ENCODE data around the gene RBM4B. TPM values are rescaled to one million over a fixed set of nuclear protein-coding genes. Genes with fewer than 3 reads are reported as not detected.

RBM4B gene
- total and polyA plus RNA-seq, 4 donors: 7.1 to 13.8 (median 10.6) TPM

- Histone ChIP-seq H3K27ac (ENCODE audit: low read depth in 1 of 2, low read length in 2 of 2) (no peak overlapping the region), H3K9ac (ENCODE audit: low read depth in 1 of 2, low read length in 2 of 2) (no peak overlapping the region), H3K4me1 (ENCODE audit: control insufficient read depth in 4 of 4, insufficient read depth in 4 of 4, low read length in 3 of 4) (no peaks in the 10 kb centered on the region), H3K36me3 (ENCODE audit: control insufficient read depth in 4 of 4, insufficient read depth in 3 of 4, low read depth in 1 of 4, low read length in 3 of 4) (peaks cover 11 to 77% (median 32%) of the 10 kb centered on the region in 4 donors), H3K4me3 (ENCODE audit: low read depth in 1 of 3, low read length in 3 of 3) (no peak overlapping the region), H3K9me3 (ENCODE audit: control insufficient read depth in 4 of 4, low read length in 3 of 4) (no peaks in the 10 kb centered on the region), H3K27me3 (ENCODE audit: control insufficient read depth in 4 of 4, insufficient read depth in 4 of 4, low read length in 3 of 4) (no peaks in the 10 kb centered on the region)
- WGBS: 90% methylated on average over 13 of the region's 13 CpGs
- TF ChIP-seq HNF4G (IDR thresholded peaks at IDR 0.05): no peak
- no peak for TF ChIP-seq RXRA (IDR thresholded peaks at IDR 0.05)
- no peak for TF ChIP-seq FOXA1 (IDR thresholded peaks at IDR 0.05)
- TF ChIP-seq REST (IDR thresholded peaks at IDR 0.05): no peak
- no peak for TF ChIP-seq RAD21 (IDR thresholded peaks at IDR 0.05)
- TF ChIP-seq TAF1 (conservative IDR thresholded peaks at IDR 0.05): no peak
- TF ChIP-seq, protein P1, sequence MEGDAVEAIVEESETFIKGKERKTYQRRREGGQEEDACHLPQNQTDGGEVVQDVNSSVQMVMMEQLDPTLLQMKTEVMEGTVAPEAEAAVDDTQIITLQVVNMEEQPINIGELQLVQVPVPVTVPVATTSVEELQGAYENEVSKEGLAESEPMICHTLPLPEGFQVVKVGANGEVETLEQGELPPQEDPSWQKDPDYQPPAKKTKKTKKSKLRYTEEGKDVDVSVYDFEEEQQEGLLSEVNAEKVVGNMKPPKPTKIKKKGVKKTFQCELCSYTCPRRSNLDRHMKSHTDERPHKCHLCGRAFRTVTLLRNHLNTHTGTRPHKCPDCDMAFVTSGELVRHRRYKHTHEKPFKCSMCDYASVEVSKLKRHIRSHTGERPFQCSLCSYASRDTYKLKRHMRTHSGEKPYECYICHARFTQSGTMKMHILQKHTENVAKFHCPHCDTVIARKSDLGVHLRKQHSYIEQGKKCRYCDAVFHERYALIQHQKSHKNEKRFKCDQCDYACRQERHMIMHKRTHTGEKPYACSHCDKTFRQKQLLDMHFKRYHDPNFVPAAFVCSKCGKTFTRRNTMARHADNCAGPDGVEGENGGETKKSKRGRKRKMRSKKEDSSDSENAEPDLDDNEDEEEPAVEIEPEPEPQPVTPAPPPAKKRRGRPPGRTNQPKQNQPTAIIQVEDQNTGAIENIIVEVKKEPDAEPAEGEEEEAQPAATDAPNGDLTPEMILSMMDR (IDR thresholded peaks at IDR 0.05; ENCODE audit: low read depth, low read length, missing input control): no peak
- no peak for TF ChIP-seq HNF4A (conservative IDR thresholded peaks at IDR 0.05)
- no peak for TF ChIP-seq GABPA (IDR thresholded peaks at IDR 0.05 in 1 of 2, conservative IDR thresholded peaks at IDR 0.05 in 1 of 2)
- TF ChIP-seq SP1 (IDR thresholded peaks at IDR 0.05): no peak
- TF ChIP-seq JUND (IDR thresholded peaks at IDR 0.05): no peak
- TF ChIP-seq EGR1 (IDR thresholded peaks at IDR 0.05; ENCODE audit: low read depth in 2 of 2): no peak
- TF ChIP-seq MAX (IDR thresholded peaks at IDR 0.05): no peak
- TF ChIP-seq, protein P2, sequence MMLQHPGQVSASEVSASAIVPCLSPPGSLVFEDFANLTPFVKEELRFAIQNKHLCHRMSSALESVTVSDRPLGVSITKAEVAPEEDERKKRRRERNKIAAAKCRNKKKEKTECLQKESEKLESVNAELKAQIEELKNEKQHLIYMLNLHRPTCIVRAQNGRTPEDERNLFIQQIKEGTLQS (IDR thresholded peaks at IDR 0.05): no peak
- no peak for TF ChIP-seq FOXA2 (IDR thresholded peaks at IDR 0.05)
- TF ChIP-seq, protein P3, sequence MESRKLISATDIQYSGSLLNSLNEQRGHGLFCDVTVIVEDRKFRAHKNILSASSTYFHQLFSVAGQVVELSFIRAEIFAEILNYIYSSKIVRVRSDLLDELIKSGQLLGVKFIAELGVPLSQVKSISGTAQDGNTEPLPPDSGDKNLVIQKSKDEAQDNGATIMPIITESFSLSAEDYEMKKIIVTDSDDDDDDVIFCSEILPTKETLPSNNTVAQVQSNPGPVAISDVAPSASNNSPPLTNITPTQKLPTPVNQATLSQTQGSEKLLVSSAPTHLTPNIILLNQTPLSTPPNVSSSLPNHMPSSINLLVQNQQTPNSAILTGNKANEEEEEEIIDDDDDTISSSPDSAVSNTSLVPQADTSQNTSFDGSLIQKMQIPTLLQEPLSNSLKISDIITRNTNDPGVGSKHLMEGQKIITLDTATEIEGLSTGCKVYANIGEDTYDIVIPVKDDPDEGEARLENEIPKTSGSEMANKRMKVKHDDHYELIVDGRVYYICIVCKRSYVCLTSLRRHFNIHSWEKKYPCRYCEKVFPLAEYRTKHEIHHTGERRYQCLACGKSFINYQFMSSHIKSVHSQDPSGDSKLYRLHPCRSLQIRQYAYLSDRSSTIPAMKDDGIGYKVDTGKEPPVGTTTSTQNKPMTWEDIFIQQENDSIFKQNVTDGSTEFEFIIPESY (IDR thresholded peaks at IDR 0.05): no peak
- no peak for DNase-seq (ENCODE audit: low spot score)
These were observed 10.2 kb upstream of the RBM4B start for GRCh38 chr11:66687831-66688281.

All from liver (tissue), 9 donors.